Pancreas (tissue), 10 donors: ENCODE measurements around the gene TWIST2. TPM values are rescaled to one million over a fixed set of nuclear protein-coding genes. Genes with fewer than 3 reads are reported as not detected.

ENCODE experiments used
- ATAC-seq, 4 donors: fragments of 200-7000 bp; cut with Tn5 transposase; one replicate each; pipeline versions ENCODE4 v1.8.0 to v1.9.1; 2020; ENCODE audit warnings: mild to moderate bottlenecking in 4 of 4, moderate library complexity in 4 of 4
- DNase-seq, 6 donors: peaks; one replicate each; pipeline ENCODE4 v3.0.0-alpha.2; 2020
- FAIRE-seq: peaks from 2 replicates; lab custom pipeline; 2012; peaks lifted over from hg19 to GRCh38; lab: Jason Lieb, UNC
- H3K27ac ChIP-seq, 4 donors: fragments of 200-600 bp; sonication (generic); 1 replicate in 3 of 4; 2 replicates in 1 of 4; pipeline versions ENCODE4 v1.5.0 to v1.8.0; 2020
- H3K27me3 ChIP-seq, 4 donors: fragments of 200-600 bp; one replicate each; pipeline ENCODE4 v1.8.0; 2021
- H3K36me3 ChIP-seq, 3 donors: fragments of 200-600 bp; sonication (generic) in 1 of 3; one replicate each; pipeline versions ENCODE4 v1.5.0 to v1.8.0; 2020 to 2021
- H3K4me1 ChIP-seq, 3 donors: fragments of 200-600 bp; one replicate each; pipeline ENCODE4 v1.8.0; 2021
- H3K4me3 ChIP-seq, 4 donors: fragments of 200-600 bp; sonication (generic) in 2 of 4; one replicate each; pipeline versions ENCODE4 v1.5.0 to v1.8.0; 2020 to 2021
- H3K9me3 ChIP-seq, 4 donors: fragments of 200-600 bp; one replicate each; pipeline ENCODE4 v1.8.0; 2021
- WGBS, 2 donors: extraction: QIAGEN DNeasy Blood & Tissue Kit; methylation state at CpG; one replicate each; pipeline ENCODE4 v1.1.7; 2013; 5-methylcytosine and 5-hydroxymethylcytosine counted together
- intact Hi-C, 3 donors: fragments of 100-400 bp; cut with DNase I; formaldehyde crosslinking; loops; one replicate each; pipeline versions ENCODE4 v1.11.1 to v1.14.2; 2022
- polyA plus RNA-seq, 2 donors: library from polyadenylated mRNA; stranded (reverse); fragments of 200-250 nt; gene quantifications; one replicate each; pipeline ENCODE4 v1.2.3, GENCODE V29; 2013
- total RNA-seq, 6 donors: library from RNA; stranded (reverse); fragmentation: NEBNext Ultra II Directional in 4 of 6; extraction: Animal tissue kit (Norgen Biotek cat#: 25700) in 4 of 6; gene quantifications; one replicate each; pipeline versions ENCODE4 v1.2.1 to v1.2.4, GENCODE V29; 2021 to 2023
- TF ChIP-seq, protein P1 (sequence below), 4 donors: fragments of 200-600 bp; sonication (generic) in 3 of 4; IDR thresholded peaks; one replicate each; pipeline versions ENCODE4 v1.5.0 to v1.8.0; 2021; ENCODE audit warnings: antibody characterized with exemption in 4 of 4
- donor health status: healthy with polysubstance abuse.
- donor health status: DM: no; HTN: no; CAD: no; lungs with moderate emphysema.
- donor health status: DM: no; HTN: no; CAD: no.
- donor health status: control.
- donor health status: control.
- donor health status: Bipolar disorder and iron deficiency.
- donor health status: DM: yes; HTN: yes; CAD: no.
- donor health status: DM: no; HTN: no; CAD: no.
- donor health status: DM: no; HTN: no; CAD: no.
- donor health status: DM: yes; HTN: yes; CAD: no.

Gene TWIST2
- total and polyA plus RNA-seq, 8 donors: 0.31 to 3.0 (median 1.1) TPM

DNA sequence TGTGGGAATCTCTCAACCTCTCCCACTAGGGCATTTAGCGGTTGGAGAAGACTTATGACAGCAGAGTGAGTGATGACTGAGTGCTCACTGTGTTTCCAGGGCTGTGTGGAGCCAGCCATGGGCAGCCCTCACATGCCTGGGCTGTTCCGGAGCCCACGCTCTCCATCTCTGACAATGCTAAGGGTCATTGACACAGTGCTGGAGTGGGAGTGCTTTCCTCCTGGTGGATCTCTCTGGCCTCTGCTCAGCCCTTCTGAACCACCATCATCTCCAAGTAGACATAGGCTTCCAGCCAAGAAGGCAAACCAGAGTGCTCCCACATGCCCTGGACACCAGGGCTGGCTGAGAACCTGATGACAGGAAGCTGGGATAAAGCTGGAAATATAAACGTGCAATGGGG is 33.1 kb upstream of the TWIST2 start:
- TF ChIP-seq, protein P1, sequence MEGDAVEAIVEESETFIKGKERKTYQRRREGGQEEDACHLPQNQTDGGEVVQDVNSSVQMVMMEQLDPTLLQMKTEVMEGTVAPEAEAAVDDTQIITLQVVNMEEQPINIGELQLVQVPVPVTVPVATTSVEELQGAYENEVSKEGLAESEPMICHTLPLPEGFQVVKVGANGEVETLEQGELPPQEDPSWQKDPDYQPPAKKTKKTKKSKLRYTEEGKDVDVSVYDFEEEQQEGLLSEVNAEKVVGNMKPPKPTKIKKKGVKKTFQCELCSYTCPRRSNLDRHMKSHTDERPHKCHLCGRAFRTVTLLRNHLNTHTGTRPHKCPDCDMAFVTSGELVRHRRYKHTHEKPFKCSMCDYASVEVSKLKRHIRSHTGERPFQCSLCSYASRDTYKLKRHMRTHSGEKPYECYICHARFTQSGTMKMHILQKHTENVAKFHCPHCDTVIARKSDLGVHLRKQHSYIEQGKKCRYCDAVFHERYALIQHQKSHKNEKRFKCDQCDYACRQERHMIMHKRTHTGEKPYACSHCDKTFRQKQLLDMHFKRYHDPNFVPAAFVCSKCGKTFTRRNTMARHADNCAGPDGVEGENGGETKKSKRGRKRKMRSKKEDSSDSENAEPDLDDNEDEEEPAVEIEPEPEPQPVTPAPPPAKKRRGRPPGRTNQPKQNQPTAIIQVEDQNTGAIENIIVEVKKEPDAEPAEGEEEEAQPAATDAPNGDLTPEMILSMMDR (IDR thresholded peaks at IDR 0.05): no peak
- H3K36me3 ChIP-seq: no peaks in the 10 kb centered on the region
- no peak overlapping the region for H3K4me3 ChIP-seq
- FAIRE-seq (no peak), ATAC-seq (no peak), DNase-seq (no peak)
- H3K27me3 ChIP-seq: peaks cover 0 to 11% (median 2%) of the 10 kb centered on the region in 4 donors
- no peak overlapping the region for H3K27ac ChIP-seq
- intact Hi-C loops: no loop called here
- H3K9me3 ChIP-seq: no peaks in the 10 kb centered on the region
- 59 to 68% methylated on average over 4 of the region's 4 CpGs for WGBS, 2 donors
- H3K4me1 ChIP-seq: no peaks in the 10 kb centered on the region

DNA sequence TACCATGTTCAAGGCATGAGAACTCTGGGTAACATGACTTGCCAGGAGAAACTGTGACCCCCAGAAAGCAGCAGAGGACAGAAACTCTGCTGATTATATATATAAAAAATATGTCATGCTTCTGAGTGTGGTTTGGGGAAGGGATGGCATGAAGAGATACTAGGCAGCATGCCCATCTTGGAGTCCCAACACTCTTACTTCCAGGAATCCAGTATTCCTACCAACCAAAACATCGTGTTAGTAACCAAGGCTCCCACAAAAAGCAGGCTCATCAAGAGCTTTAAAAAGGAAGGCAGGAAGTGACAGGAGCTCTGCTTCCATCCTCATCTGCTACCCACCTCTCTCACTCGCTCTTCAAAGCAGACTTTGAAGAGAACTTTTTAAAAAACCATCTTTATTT is 31.6 kb upstream of the TWIST2 start:
- peaks cover 0 to 11% (median 2%) of the 10 kb centered on the region in 4 donors for H3K27me3 ChIP-seq
- 40 to 67% methylated on average over 2 of the region's 2 CpGs for WGBS, 2 donors
- intact Hi-C loops: no loop called here
- no peak overlapping the region for H3K27ac ChIP-seq
- no peak for FAIRE-seq
- H3K4me1 ChIP-seq: no peaks in the 10 kb centered on the region
- no peak overlapping the region for H3K4me3 ChIP-seq
- H3K36me3 ChIP-seq: no peaks in the 10 kb centered on the region
- TF ChIP-seq, protein P1 (IDR thresholded peaks at IDR 0.05): no peak
- no peak for DNase-seq
- H3K9me3 ChIP-seq: no peaks in the 10 kb centered on the region
- no peak for ATAC-seq

DNA sequence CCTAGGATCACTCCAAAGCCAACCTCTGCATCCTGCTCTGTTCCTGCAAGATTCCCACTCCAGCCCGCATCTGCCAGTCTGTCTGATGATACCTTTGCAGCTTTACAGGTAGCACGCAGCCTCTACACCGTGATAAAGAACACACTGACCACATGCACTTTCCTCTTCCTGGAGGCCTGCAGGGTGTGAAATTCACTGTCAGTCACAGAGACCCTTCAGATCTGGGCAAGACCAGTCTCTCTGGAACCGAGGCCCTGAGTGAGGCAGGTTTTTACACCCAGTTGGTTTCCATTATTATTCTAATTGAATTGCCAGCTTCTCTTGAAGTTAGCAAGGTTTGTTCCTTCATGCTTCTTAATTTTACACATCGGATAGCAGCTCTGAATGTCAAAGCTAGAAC is 30.5 kb upstream of the TWIST2 start:
- H3K36me3 ChIP-seq: no peaks in the 10 kb centered on the region
- intact Hi-C loops: no loop called here
- WGBS, 2 donors: 20 to 23% methylated on average over 5 of the region's 5 CpGs
- TF ChIP-seq, protein P1 (IDR thresholded peaks at IDR 0.05): no peak
- no peak for DNase-seq
- no peaks in the 10 kb centered on the region for H3K9me3 ChIP-seq
- H3K27me3 ChIP-seq: peaks cover 0 to 11% (median 0%) of the 10 kb centered on the region in 4 donors
- FAIRE-seq: no peak
- H3K27ac ChIP-seq: no peak overlapping the region
- ATAC-seq: no peak
- H3K4me3 ChIP-seq: no peak overlapping the region
- no peaks in the 10 kb centered on the region for H3K4me1 ChIP-seq

DNA sequence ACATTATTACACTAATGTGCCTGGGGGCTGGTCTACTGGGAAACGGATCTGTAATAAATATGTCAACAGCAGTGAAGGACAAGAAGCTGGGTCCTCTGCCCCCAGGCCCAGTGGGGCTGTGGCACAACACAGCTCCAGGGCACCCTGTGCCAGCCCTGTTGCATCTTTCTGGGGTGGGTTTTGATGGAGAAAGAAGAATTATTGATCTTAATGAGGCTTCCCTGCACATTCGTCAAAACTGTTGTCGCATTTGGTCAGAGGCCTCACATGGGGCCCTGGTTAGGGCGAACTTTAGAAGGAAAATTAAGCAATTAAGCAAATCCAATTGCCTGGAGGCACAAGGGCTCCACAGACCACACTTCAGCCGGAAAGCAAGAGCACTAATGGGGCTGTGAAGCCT is 30.0 kb upstream of the TWIST2 start:
- H3K4me1 ChIP-seq: no peaks in the 10 kb centered on the region
- H3K27me3 ChIP-seq: peaks cover 0 to 11% (median 0%) of the 10 kb centered on the region in 4 donors
- H3K36me3 ChIP-seq: no peaks in the 10 kb centered on the region
- no peak for FAIRE-seq
- H3K27ac ChIP-seq: no peak overlapping the region
- intact Hi-C loops: no loop called here
- no peak for DNase-seq
- no peaks in the 10 kb centered on the region for H3K9me3 ChIP-seq
- H3K4me3 ChIP-seq: no peak overlapping the region
- ATAC-seq: no peak
- WGBS, 2 donors: 36 to 45% methylated on average over 5 of the region's 5 CpGs
- TF ChIP-seq, protein P1 (IDR thresholded peaks at IDR 0.05): no peak

DNA sequence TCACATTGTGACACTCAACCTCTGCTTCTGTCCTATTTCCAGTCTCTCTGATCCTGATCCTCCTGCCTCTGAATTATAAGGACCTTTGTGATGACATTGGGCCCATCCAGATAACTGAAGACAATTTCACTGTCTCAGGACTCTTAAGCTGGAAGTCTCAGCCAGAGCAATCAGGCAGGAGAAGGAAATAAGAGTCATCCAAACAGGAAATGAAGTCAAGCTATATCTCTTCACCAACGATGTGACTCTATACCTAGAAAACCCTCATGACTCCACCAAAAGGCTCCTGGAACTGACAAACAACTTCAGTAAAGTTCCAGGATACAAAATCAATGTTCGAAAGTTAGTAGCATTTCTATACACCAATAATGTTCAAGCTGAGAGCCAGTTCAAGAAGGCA is 29.3 kb upstream of the TWIST2 start:
- FAIRE-seq (no peak), ATAC-seq (no peak), DNase-seq (no peak)
- peaks cover 0 to 11% (median 0%) of the 10 kb centered on the region in 4 donors for H3K27me3 ChIP-seq
- no peaks in the 10 kb centered on the region for H3K36me3 ChIP-seq
- no peaks in the 10 kb centered on the region for H3K9me3 ChIP-seq
- no peak overlapping the region for H3K4me3 ChIP-seq
- H3K27ac ChIP-seq: no peak overlapping the region
- WGBS, 2 donors: 46 to 64% methylated on average over 2 of the region's 2 CpGs
- intact Hi-C loops: no loop called here
- TF ChIP-seq, protein P1 (IDR thresholded peaks at IDR 0.05): no peak
- no peaks in the 10 kb centered on the region for H3K4me1 ChIP-seq
